ENCODE data around the gene TUBA1B. TPM values are rescaled to one million over a fixed set of nuclear protein-coding genes. Genes with fewer than 3 reads are reported as not detected.

TUBA1B gene
- total and polyA plus RNA-seq, 2 of the 8 experiments (the other 6 are each of a cell fraction or from before 2014, with no cell fraction given), result 2,092 to 6,837 TPM

DNA sequence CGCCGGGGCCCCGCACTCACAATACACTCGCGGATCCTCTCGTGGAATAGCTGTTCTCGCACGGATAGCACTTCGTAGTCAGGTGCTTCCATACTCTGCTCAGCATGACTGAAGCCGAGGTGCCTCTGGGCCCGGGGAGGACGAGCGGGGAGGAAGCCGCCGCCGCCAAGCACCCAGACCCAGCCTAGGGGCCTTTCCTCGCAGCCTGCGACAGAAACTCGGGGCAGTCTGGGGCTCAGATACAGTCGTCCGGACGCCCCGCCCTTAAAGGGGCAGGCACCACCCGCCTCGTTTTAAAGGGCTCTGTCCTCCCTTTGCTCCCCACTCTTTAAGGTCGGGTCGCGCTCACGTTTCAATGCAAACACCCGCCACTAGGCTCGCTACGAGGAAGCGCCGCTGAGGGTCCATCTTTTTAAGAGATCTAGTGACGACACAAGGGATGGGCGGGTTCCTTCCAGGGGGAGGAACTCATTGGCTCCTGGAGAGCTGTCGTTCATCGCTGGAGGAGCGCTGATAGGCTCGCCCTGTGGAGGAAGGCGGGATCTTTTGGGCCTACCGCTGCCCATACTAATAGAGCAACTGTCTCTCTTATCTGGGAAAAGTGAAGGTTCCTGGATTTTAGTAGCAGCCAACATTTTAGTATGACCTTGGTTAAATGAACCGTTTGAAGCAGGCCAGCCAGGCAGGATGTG, 20.6 kb downstream of the TUBA1B start, which contains the start of gene LMBR1L:
Gene LMBR1L (minus strand): TSS at position 384 of the 692 bp plus-strand sequence. CDS start 292 bp downstream, at position 92.
- H3K23me2 ChIP-seq (ENCODE audit: low read depth, low read length), result peaks cover 9% of the 10 kb centered on the region; the same call in 1 of the 2 replicates
- no peak within 1 kb of the TSS for H3K14ac ChIP-seq (ENCODE audit: insufficient read length)
- 2% methylated on average over 40 of the region's 43 CpGs; no CpG with 5 or more reads in 1 of the 2 experiments for WGBS, 2 experiments (ENCODE audit: extremely low coverage in 1 of 2, insufficient coverage in 1 of 2, insufficient read length in 1 of 2, insufficient replicate concordance in 2 of 2, low coverage in 1 of 2, low lambda C conversion rate in 2 of 2, missing lambda C conversion rate in 1 of 2)
- peak; percentile 66 for FAIRE-seq
- peaks cover 14% of the 10 kb centered on the region; the same call in 1 of the 2 replicates for H3K79me1 ChIP-seq (ENCODE audit: low read depth, low read length)
- no peak within 1 kb of the TSS for H2BK20ac ChIP-seq (ENCODE audit: low read length)
- H3K4ac ChIP-seq (replicated peaks; ENCODE audit: insufficient read length, low read depth, low read length), result no peak within 1 kb of the TSS
- no peak within 1 kb of the TSS for H3K23ac ChIP-seq (ENCODE audit: insufficient read length)
- H2BK120ac ChIP-seq (replicated peaks; ENCODE audit: low read depth, low read length), result no peak within 1 kb of the TSS
- H3K4me3 ChIP-seq (ENCODE audit: extremely low read depth in 1 of 4, insufficient read depth in 2 of 4, low read depth in 3 of 4, low read length in 4 of 4), result peak within 1 kb of the TSS; percentile 74 to 99 (median 92)
- no peak within 1 kb of the TSS for H2AK5ac ChIP-seq (ENCODE audit: low read depth, low read length)
- H3K56ac ChIP-seq (replicated peaks; ENCODE audit: insufficient read length, low read depth, low read length), result peak within 1 kb of the TSS; percentile 49
- peak within 1 kb of the TSS; percentile 54 to 78 (median 74) for H3K9ac ChIP-seq (replicated peaks in 1 of 4; ENCODE audit: extremely low read depth in 1 of 4, low read depth in 3 of 4, low read length in 3 of 4)
- no peaks in the 10 kb centered on the region for H3K27me3 ChIP-seq (replicated peaks in 1 of 4; ENCODE audit: control insufficient read depth in 3 of 4, extremely low read depth in 1 of 4, insufficient read depth in 3 of 4, low read length in 3 of 4)
- H4K8ac ChIP-seq (ENCODE audit: extremely low read depth, insufficient read depth, low read length), result peak within 1 kb of the TSS; percentile 82; the same call in 1 of the 2 replicates
- H2BK15ac ChIP-seq (ENCODE audit: low read length), result no peak within 1 kb of the TSS
- ChIA-PET CTCF (ENCODE audit: partially characterized antibody) (interaction anchor here (0.7 to 16.2 kb wide), 9 partner anchors 10 to 238 kb away, joined by 3 to 235 read pairs (median 18); partner anchors contain the start of genes DHH, RHEBL1 and TUBA1B), POLR2A (ENCODE audit: partially characterized antibody) (interaction anchor here (0.6 to 4.4 kb wide), 13 partner anchors 10 to 154 kb away, joined by 3 to 51 read pairs (median 5); partner anchors contain the start of genes DHH, KMT2D, TUBA1A and TUBA1B)
- no peak within 1 kb of the TSS for H2BK12ac ChIP-seq (ENCODE audit: low read depth, low read length)
- peak within 1 kb of the TSS; percentile 57 for H4K5ac ChIP-seq (ENCODE audit: insufficient read length, low read depth, low read length)
- peaks cover 0 to 10% (median 2%) of the 10 kb centered on the region in 4 experiments; a peak in 3 of 7 replicates for H3K4me1 ChIP-seq (replicated peaks in 1 of 4; ENCODE audit: control insufficient read depth in 3 of 4, insufficient read depth in 4 of 4, low read length in 3 of 4)
- H3K79me2 ChIP-seq (ENCODE audit: control insufficient read depth in 1 of 2, insufficient read depth in 2 of 2, low read length in 2 of 2), result peaks cover 0 to 20% of the 10 kb centered on the region in 2 experiments; a peak in 2 of 4 replicates
- peak within 1 kb of the TSS; percentile 79; the same call in 1 of the 2 replicates for H2BK5ac ChIP-seq (ENCODE audit: low read depth, low read length)
- no peaks in the 10 kb centered on the region for H3K9me3 ChIP-seq (ENCODE audit: insufficient read depth in 2 of 2, low read depth in 1 of 2, low read length in 1 of 2)
- H4K91ac ChIP-seq (replicated peaks; ENCODE audit: insufficient read length, low read length), result peak within 1 kb of the TSS; percentile 72
- H4K20me1 ChIP-seq (replicated peaks in 1 of 2; ENCODE audit: control insufficient read depth in 1 of 2, insufficient read depth in 2 of 2, low read length in 2 of 2), result peaks cover 3 to 16% of the 10 kb centered on the region in 2 experiments
- peak within 1 kb of the TSS; percentile 66 to 77 for H3K4me2 ChIP-seq (ENCODE audit: insufficient read depth in 1 of 2, low read depth in 2 of 2, low read length in 2 of 2)
- peak within 1 kb of the TSS; percentile 53 for H3K18ac ChIP-seq (ENCODE audit: extremely low read depth, low read length)
- peak within 1 kb of the TSS; percentile 55; the same call in 1 of the 2 replicates for H3K27ac ChIP-seq (ENCODE audit: low read depth, low read length)
- H3K36me3 ChIP-seq (ENCODE audit: control insufficient read depth in 2 of 4, insufficient read depth in 4 of 4, low read length in 3 of 4), result no peaks in the 10 kb centered on the region
- H2AFZ ChIP-seq (ENCODE audit: low read length), result peak within 1 kb of the TSS; percentile 89; the same call in 1 of the 2 replicates
- peak; percentile 90 to 93 for DNase-seq (ENCODE audit: low read depth in 1 of 2, low spot score in 2 of 2)
- TF ChIP-seq KDM1A (IDR thresholded peaks at IDR 0.05; ENCODE audit: borderline replicate concordance, low read length) (no peak), RNF2 (IDR thresholded peaks at IDR 0.05; ENCODE audit: borderline replicate concordance, low read depth, low read length, missing control alignments, poor library complexity, severe bottlenecking) (no peak), HDAC6 (IDR thresholded peaks at IDR 0.05; ENCODE audit: low read depth, low read length) (no peak), POLR2A (IDR thresholded peaks at IDR 0.05; ENCODE audit: control extremely low read depth in 1 of 2, low read depth in 2 of 2, low read length in 2 of 2) (peak in 1 of 2 experiments; percentile 60; a peak in 1 of 3 replicates), FOSL1 (IDR thresholded peaks at IDR 0.05; ENCODE audit: insufficient read depth, low read depth, low read length) (no peak), TBP (IDR thresholded peaks at IDR 0.05; ENCODE audit: low read depth, low read length) (peak; percentile 71), CBX5 (IDR thresholded peaks at IDR 0.05; ENCODE audit: low read depth, low read length) (no peak)
- TF ChIP-seq, protein P1, sequence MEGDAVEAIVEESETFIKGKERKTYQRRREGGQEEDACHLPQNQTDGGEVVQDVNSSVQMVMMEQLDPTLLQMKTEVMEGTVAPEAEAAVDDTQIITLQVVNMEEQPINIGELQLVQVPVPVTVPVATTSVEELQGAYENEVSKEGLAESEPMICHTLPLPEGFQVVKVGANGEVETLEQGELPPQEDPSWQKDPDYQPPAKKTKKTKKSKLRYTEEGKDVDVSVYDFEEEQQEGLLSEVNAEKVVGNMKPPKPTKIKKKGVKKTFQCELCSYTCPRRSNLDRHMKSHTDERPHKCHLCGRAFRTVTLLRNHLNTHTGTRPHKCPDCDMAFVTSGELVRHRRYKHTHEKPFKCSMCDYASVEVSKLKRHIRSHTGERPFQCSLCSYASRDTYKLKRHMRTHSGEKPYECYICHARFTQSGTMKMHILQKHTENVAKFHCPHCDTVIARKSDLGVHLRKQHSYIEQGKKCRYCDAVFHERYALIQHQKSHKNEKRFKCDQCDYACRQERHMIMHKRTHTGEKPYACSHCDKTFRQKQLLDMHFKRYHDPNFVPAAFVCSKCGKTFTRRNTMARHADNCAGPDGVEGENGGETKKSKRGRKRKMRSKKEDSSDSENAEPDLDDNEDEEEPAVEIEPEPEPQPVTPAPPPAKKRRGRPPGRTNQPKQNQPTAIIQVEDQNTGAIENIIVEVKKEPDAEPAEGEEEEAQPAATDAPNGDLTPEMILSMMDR (IDR thresholded peaks at IDR 0.05; ENCODE audit: control extremely low read depth in 1 of 3, insufficient read depth in 1 of 3, low read depth in 1 of 3, low read length in 3 of 3), result peak; percentile 9 to 43 (median 40); a peak in 2 of 4 replicates
